A673 (cell line): Measurements from ENCODE around the gene SLC16A4. TPM values are rescaled to one million over a fixed set of nuclear protein-coding genes. Genes with fewer than 3 reads are reported as not detected.
A peak's percentile ranks its signal among the peaks of the same experiment; 100 is the strongest.
"Not testable (repeated sequence)": the region's sequence is repeated elsewhere in the genome, so short reads cannot be mapped to it uniquely, and the experiment has no call there.

Experiments
- Bru-seq: library from RNA; stranded (reverse); fragments of 400-500 nt; gene quantifications from one replicate; lab custom pipeline; 2021; lab: Mats Ljungman, UMichigan
- BruChase-seq, 2 experiments: library from RNA; stranded (reverse); fragments of 400-500 nt; gene quantifications; one replicate each; lab custom pipeline; 2021; lab: Mats Ljungman, UMichigan
- BruUV-seq: library from RNA; stranded (reverse); fragments of 400-500 nt; replicated peaks from 2 replicates; lab custom pipeline; 2021; lab: Mats Ljungman, UMichigan
- CTCF ChIA-PET: fragments of 300-600 bp; sonication (Branson Sonifier 250); formaldehyde crosslinking; loops from one replicate; lab custom pipeline; 2022; ENCODE audit warnings: antibody characterized with exemption; lab: Charles Lee
- POLR2A ChIA-PET: fragments of 300-600 bp; sonication (Branson Sonifier 250); formaldehyde crosslinking; loops from one replicate; lab custom pipeline; 2022; ENCODE audit warnings: antibody characterized with exemption; ENCODE audit not compliant: low non-redundant PET; lab: Charles Lee
- DNase-seq: peaks from one replicate; pipeline ENCODE4 v3.0.0-alpha.2; 2015; ENCODE audit warnings: low spot score
- H3K27ac ChIP-seq: fragments of 200-600 bp; sonication (generic); 2 replicates; pipeline ENCODE4 v1.5.1; 2016; ENCODE audit warnings: mixed run types, low read depth, mild to moderate bottlenecking, mixed read lengths, antibody characterized with exemption, low read length; ENCODE audit not compliant: poor library complexity, severe bottlenecking
- H3K27me3 ChIP-seq: fragments of 200-600 bp; sonication (generic); replicated peaks from 2 replicates; pipeline ENCODE4 v1.6.1; 2017; ENCODE audit warnings: mixed run types, low read depth, mild to moderate bottlenecking, mixed read lengths, antibody characterized with exemption, low read length; ENCODE audit not compliant: insufficient read depth, poor library complexity
- H3K36me3 ChIP-seq: fragments of 200-600 bp; sonication (generic); 2 replicates; pipeline ENCODE4 v1.6.1; 2016; ENCODE audit warnings: mixed run types, mild to moderate bottlenecking, mixed read lengths, antibody characterized with exemption, low read length; ENCODE audit not compliant: insufficient read depth, poor library complexity, severe bottlenecking
- H3K4me1 ChIP-seq: fragments of 200-600 bp; sonication (generic); 2 replicates; pipeline ENCODE4 v1.6.1; 2017; ENCODE audit warnings: mixed run types, mild to moderate bottlenecking, mixed read lengths, antibody characterized with exemption, low read length; ENCODE audit not compliant: insufficient read depth, poor library complexity, severe bottlenecking
- H3K4me3 ChIP-seq: fragments of 200-600 bp; sonication (generic); 2 replicates; pipeline ENCODE4 v1.5.1; 2016; ENCODE audit warnings: low read depth, mixed run types, mild to moderate bottlenecking, mixed read lengths, low read length; ENCODE audit not compliant: poor library complexity, severe bottlenecking
- H3K9me3 ChIP-seq: fragments of 200-600 bp; sonication (generic); 2 replicates; pipeline ENCODE4 v1.6.1; 2016; ENCODE audit warnings: mixed run types, low read depth, mild to moderate bottlenecking, mixed read lengths, antibody characterized with exemption, low read length; ENCODE audit not compliant: poor library complexity, severe bottlenecking
- CTCF ChIP-seq: fragments of 300-800, 200-600 bp; sonication (generic); conservative IDR thresholded peaks from 2 replicates; pipeline ENCODE4 v1.5.1; 2017; ENCODE audit warnings: low read depth, mild to moderate bottlenecking, antibody characterized with exemption, low read length, moderate library complexity, mixed read lengths
- EZH2 ChIP-seq: fragments of 200-600 bp; sonication (generic); IDR thresholded peaks from 2 replicates; pipeline ENCODE4 v1.6.1; 2017; ENCODE audit warnings: borderline replicate concordance, low read depth, mild to moderate bottlenecking, mixed read lengths, antibody characterized with exemption, low read length; ENCODE audit not compliant: poor library complexity, severe bottlenecking
- intact Hi-C: fragments of 100-400 bp; cut with micrococcal nuclease; formaldehyde crosslinking; loops from one replicate; pipeline ENCODE4 v1.10.0; 2022; ENCODE audit not compliant: unreplicated experiment
- long read RNA-seq: library from polyadenylated mRNA; stranded (forward); transcript quantifications from one replicate; pipeline ENCODE4 v2.0.0, GENCODE V29; 2022
- total RNA-seq: library from RNA; stranded (reverse); gene quantifications from 2 replicates; pipeline ENCODE4 v1.2.3, GENCODE V29; 2021

SLC16A4 gene
- total RNA-seq (0.48 and 0.60 TPM in 2 replicates), Bru-seq, nascent RNA (percentile 24 among the genes with signal in this experiment), BruChase-seq, experiment 1, labeled RNA remaining after a 2-hour chase (percentile 35 among the genes with signal in this experiment), BruChase-seq, experiment 2, labeled RNA remaining after a 6-hour chase (percentile 24 among the genes with signal in this experiment)
- long read RNA-seq, partial matches to known transcripts = 0 of 10 reads
- long read RNA-seq, other reads (novel, unspliced or antisense) = 10 of 10 reads

- ChIA-PET POLR2A (no interaction called here), CTCF (no interaction called here)
- TF ChIP-seq EZH2 (no peak), CTCF (no peak)
- H3K9me3 ChIP-seq = no peaks in the 10 kb centered on the region
- no peak within 1 kb of the TSS for H3K27ac ChIP-seq
- DNase-seq = no peak
- no peak within 1 kb of the TSS for H3K4me3 ChIP-seq
- no peaks in the 10 kb centered on the region for H3K36me3 ChIP-seq
- no peaks in the 10 kb centered on the region for H3K4me1 ChIP-seq
- H3K27me3 ChIP-seq = no peaks in the 10 kb centered on the region
- no TSS peak for BruUV-seq
- intact Hi-C loops = no loop called here
Measured at GRCh38 chr1:110390692-110391245, at the start of gene SLC16A4. Gene SLC16A4 (minus strand): TSS chr1:110391026. CDS start chr1:110389323, 1,703 bp downstream.

- H3K9me3 ChIP-seq, POLR2A ChIA-PET, H3K4me1 ChIP-seq, H3K4me3 ChIP-seq, H3K36me3 ChIP-seq, intact Hi-C loops, BruUV-seq, CTCF ChIA-PET, H3K27ac ChIP-seq: not testable (repeated sequence)
- DNase-seq = peak; percentile 70
- H3K27me3 ChIP-seq = peaks cover 67% of the 10 kb centered on the region
Measured at GRCh38 chr1:110439873-110440272, 49.0 kb upstream of the SLC16A4 start.

- no peak overlapping the region for H3K27ac ChIP-seq
- ChIA-PET CTCF (no interaction called here), POLR2A (no interaction called here)
- DNase-seq = no peak
- H3K9me3 ChIP-seq = no peaks in the 10 kb centered on the region
- no TSS peak for BruUV-seq
- no peaks in the 10 kb centered on the region for H3K4me1 ChIP-seq
- H3K36me3 ChIP-seq = no peaks in the 10 kb centered on the region
- TF ChIP-seq CTCF (no peak), EZH2 (no peak)
- peaks cover 67% of the 10 kb centered on the region for H3K27me3 ChIP-seq
- intact Hi-C loops = no loop called here
- H3K4me3 ChIP-seq = no peak overlapping the region
Measured at GRCh38 chr1:110438893-110439292, 48.1 kb upstream of the SLC16A4 start.

GRCh38 chr1:110437645-110438299, 46.9 kb upstream of the SLC16A4 start:
- DNase-seq, BruUV-seq, CTCF ChIA-PET: not testable (repeated sequence)

More at GRCh38 chr1:110437645-110438299, 46.9 kb upstream of the SLC16A4 start:
- H3K4me3 ChIP-seq, H3K9me3 ChIP-seq, POLR2A ChIA-PET, H3K36me3 ChIP-seq, H3K4me1 ChIP-seq, intact Hi-C loops, H3K27ac ChIP-seq: not testable (repeated sequence)
- peaks cover 66% of the 10 kb centered on the region for H3K27me3 ChIP-seq
